H1 (cell line): ENCODE data around the gene CALY. TPM values are rescaled to one million over a fixed set of nuclear protein-coding genes. Genes with fewer than 3 reads are reported as not detected.

Experiments
- CTCF ChIA-PET: fragments of 300-600 bp; sonication (Branson Sonifier 250); formaldehyde crosslinking; loops from one replicate; lab custom pipeline; 2021; ENCODE audit not compliant: partially characterized antibody; lab: Charles Lee
- POLR2A ChIA-PET: fragments of 300-600 bp; sonication (Branson Sonifier 250); formaldehyde crosslinking; loops from one replicate; lab custom pipeline; 2021; ENCODE audit warnings: inconsistent platforms; ENCODE audit not compliant: partially characterized antibody; lab: Charles Lee
- DNase-seq, 2 experiments: peaks; one replicate each; pipeline versions ENCODE4 v3.0.0 to v3.0.0-alpha.2; 2010 to 2022; ENCODE audit warnings: low spot score in 2 of 2, low read depth in 1 of 2, mixed read lengths in 1 of 2
- FAIRE-seq: peaks from 2 replicates; lab custom pipeline; 2011; peaks lifted over from hg19 to GRCh38; lab: Jason Lieb, UNC
- H2AFZ ChIP-seq: 2 replicates; pipeline ENCODE4 v1.8.1; 2012; ENCODE audit warnings: low read length, inconsistent platforms
- H2AK5ac ChIP-seq: 2 replicates; pipeline ENCODE4 v1.6.1; 2013; ENCODE audit warnings: low read depth, low read length
- H2BK120ac ChIP-seq: replicated peaks from 2 replicates; pipeline ENCODE3; 2013; ENCODE audit warnings: low read depth, low read length, inconsistent platforms
- H2BK12ac ChIP-seq: 2 replicates; pipeline ENCODE4 v1.6.1; 2013; ENCODE audit warnings: low read depth, low read length
- H2BK15ac ChIP-seq: 2 replicates; pipeline ENCODE4 v1.6.1; 2013; ENCODE audit warnings: low read length
- H2BK20ac ChIP-seq: 2 replicates; pipeline ENCODE4 v1.6.1; 2013; ENCODE audit warnings: low read length
- H2BK5ac ChIP-seq: 2 replicates; pipeline ENCODE4 v1.6.1; 2013; ENCODE audit warnings: low read depth, low read length
- H3K14ac ChIP-seq: 2 replicates; pipeline ENCODE4 v1.6.1; 2013; ENCODE audit warnings: inconsistent platforms; ENCODE audit not compliant: insufficient read length
- H3K18ac ChIP-seq: 2 replicates; pipeline ENCODE4 v1.6.1; 2013; ENCODE audit warnings: low read length; ENCODE audit errors: extremely low read depth
- H3K23ac ChIP-seq: 2 replicates; pipeline ENCODE4 v1.6.1; 2013; ENCODE audit warnings: inconsistent platforms; ENCODE audit not compliant: insufficient read length
- H3K23me2 ChIP-seq: 2 replicates; pipeline ENCODE4 v1.6.1; 2013; ENCODE audit warnings: low read depth, low read length
- H3K27ac ChIP-seq: 2 replicates; pipeline ENCODE4 v1.6.1; 2011; ENCODE audit warnings: low read depth, low read length, inconsistent platforms
- H3K27me3 ChIP-seq, 4 experiments: replicated peaks in 1 of 4; 1 replicate in 1 of 4; 2 replicates in 3 of 4; pipeline versions ENCODE4 v1.6.1 to v1.8.1; 2011 to 2013; ENCODE audit warnings: low read length in 3 of 4, mild to moderate bottlenecking in 3 of 4, inconsistent platforms in 2 of 4, mixed read lengths in 2 of 4, moderate library complexity in 1 of 4; ENCODE audit not compliant: control insufficient read depth in 3 of 4, insufficient read depth in 3 of 4; ENCODE audit errors: extremely low read depth in 1 of 4
- H3K36me3 ChIP-seq, 4 experiments: 2 replicates each; pipeline versions ENCODE4 v1.6.1 to v1.8.1; 2011 to 2013; ENCODE audit warnings: mild to moderate bottlenecking in 4 of 4, low read length in 3 of 4, moderate library complexity in 2 of 4, control low read depth in 1 of 4, inconsistent platforms in 1 of 4; ENCODE audit not compliant: insufficient read depth in 4 of 4, control insufficient read depth in 2 of 4
- H3K4ac ChIP-seq: replicated peaks from 2 replicates; pipeline ENCODE3; 2013; ENCODE audit warnings: low read length, low read depth, mixed read lengths, inconsistent platforms; ENCODE audit not compliant: insufficient read length
- H3K4me1 ChIP-seq, 4 experiments: replicated peaks in 1 of 4; 1 replicate in 1 of 4; 2 replicates in 3 of 4; pipeline versions ENCODE4 v1.6.1 to v1.8.1; 2011 to 2013; ENCODE audit warnings: low read length in 3 of 4, inconsistent platforms in 2 of 4, mixed read lengths in 1 of 4; ENCODE audit not compliant: insufficient read depth in 4 of 4, control insufficient read depth in 3 of 4
- H3K4me2 ChIP-seq, 2 experiments: 2 replicates each; pipeline versions ENCODE4 v1.6.1 to v1.8.1; 2011 to 2013; ENCODE audit warnings: low read depth in 2 of 2, low read length in 2 of 2, control low read depth in 1 of 2, inconsistent platforms in 1 of 2, mild to moderate bottlenecking in 1 of 2; ENCODE audit not compliant: insufficient read depth in 1 of 2
- H3K4me3 ChIP-seq, 4 experiments: fragments of 200-600, 300-600 bp in 1 of 4; sonication (generic), shearing (Covaris generic), sonication (Bioruptor Twin) in 1 of 4; 2 replicates each; pipeline versions ENCODE4 v1.5.1 to v1.8.1; 2011 to 2016; ENCODE audit warnings: low read length in 4 of 4, low read depth in 3 of 4, control low read depth in 2 of 4, inconsistent platforms in 2 of 4, mild to moderate bottlenecking in 2 of 4, mixed read lengths in 1 of 4, moderate library complexity in 1 of 4; ENCODE audit not compliant: insufficient read depth in 2 of 4; ENCODE audit errors: extremely low read depth in 1 of 4
- H3K56ac ChIP-seq: replicated peaks from 2 replicates; pipeline ENCODE3; 2013; ENCODE audit warnings: low read depth, mild to moderate bottlenecking, mixed read lengths, low read length, inconsistent platforms; ENCODE audit not compliant: insufficient read length
- H3K79me1 ChIP-seq: 2 replicates; pipeline ENCODE4 v1.6.1; 2013; ENCODE audit warnings: low read depth, low read length, control low read depth
- H3K79me2 ChIP-seq, 2 experiments: 2 replicates each; pipeline versions ENCODE4 v1.6.1 to v1.8.1; 2012 to 2013; ENCODE audit warnings: low read length in 2 of 2, mild to moderate bottlenecking in 2 of 2, inconsistent platforms in 1 of 2; ENCODE audit not compliant: insufficient read depth in 2 of 2, control insufficient read depth in 1 of 2
- H3K9ac ChIP-seq, 4 experiments: replicated peaks in 1 of 4; 1 replicate in 1 of 4; 2 replicates in 3 of 4; pipeline versions ENCODE4 v1.6.1 to v1.8.1; 2011 to 2013; ENCODE audit warnings: low read depth in 3 of 4, low read length in 3 of 4, control low read depth in 2 of 4, mild to moderate bottlenecking in 2 of 4, moderate library complexity in 2 of 4, inconsistent platforms in 1 of 4; ENCODE audit errors: extremely low read depth in 1 of 4
- H3K9me3 ChIP-seq, 2 experiments: 2 replicates each; pipeline versions ENCODE4 v1.6.1 to v1.8.1; 2012 to 2013; ENCODE audit warnings: mild to moderate bottlenecking in 2 of 2, moderate library complexity in 2 of 2, control low read depth in 1 of 2, inconsistent platforms in 1 of 2, low read depth in 1 of 2, low read length in 1 of 2, mixed read lengths in 1 of 2; ENCODE audit not compliant: insufficient read depth in 2 of 2
- H4K20me1 ChIP-seq, 2 experiments: replicated peaks in 1 of 2; 2 replicates each; pipeline versions ENCODE3 to v1.8.1; 2011 to 2013; ENCODE audit warnings: inconsistent platforms in 2 of 2, low read length in 2 of 2, mild to moderate bottlenecking in 1 of 2; ENCODE audit not compliant: insufficient read depth in 2 of 2, control insufficient read depth in 1 of 2
- H4K5ac ChIP-seq: 2 replicates; pipeline ENCODE4 v1.6.1; 2013; ENCODE audit warnings: low read length, low read depth, mixed read lengths, inconsistent platforms; ENCODE audit not compliant: insufficient read length
- H4K8ac ChIP-seq: 2 replicates; pipeline ENCODE4 v1.8.0; 2013; ENCODE audit warnings: mild to moderate bottlenecking, moderate library complexity, low read length, inconsistent platforms; ENCODE audit not compliant: insufficient read depth; ENCODE audit errors: extremely low read depth
- H4K91ac ChIP-seq: replicated peaks from 2 replicates; pipeline ENCODE3; 2013; ENCODE audit warnings: low read length, mixed read lengths, inconsistent platforms; ENCODE audit not compliant: insufficient read length
- ASH2L ChIP-seq: fragments of 200-600, 300-600 bp; sonication (generic); IDR thresholded peaks from one replicate; pipeline ENCODE4 v1.7.1; 2017; ENCODE audit warnings: low read length
- GABPA ChIP-seq: IDR thresholded peaks from 2 replicates; pipeline ENCODE4 v1.6.1; 2011; ENCODE audit warnings: mild to moderate bottlenecking, low read length, moderate library complexity, borderline replicate concordance; ENCODE audit not compliant: insufficient read depth
- KDM5A ChIP-seq: fragments of 200-600 bp; IDR thresholded peaks from 2 replicates; pipeline ENCODE4 v1.7.1; 2012; ENCODE audit warnings: mild to moderate bottlenecking, low read length, inconsistent platforms, mixed read lengths
- POLR2A ChIP-seq, 2 experiments: IDR thresholded peaks; 1 replicate in 1 of 2; 2 replicates in 1 of 2; pipeline ENCODE4 v1.6.1; 2011; ENCODE audit warnings: low read depth in 2 of 2, low read length in 2 of 2, mild to moderate bottlenecking in 2 of 2; ENCODE audit errors: control extremely low read depth in 1 of 2
- TBP ChIP-seq: IDR thresholded peaks from 2 replicates; pipeline ENCODE4 v1.6.1; 2011; ENCODE audit warnings: low read depth, low read length, improper control_type of control experiment
- TCF12 ChIP-seq: IDR thresholded peaks from 2 replicates; pipeline ENCODE4 v1.6.1; 2011; ENCODE audit warnings: low read depth, mild to moderate bottlenecking, low read length
- WGBS, 2 experiments: shearing (Covaris generic) in 1 of 2; methylation state at CpG; one replicate each; pipeline versions ENCODE4 v1.1.6 to v1.1.7; 2013 to 2015; ENCODE audit warnings: low lambda C conversion rate in 2 of 2, mixed read lengths in 2 of 2, inconsistent platforms in 1 of 2, low coverage in 1 of 2, missing lambda C conversion rate in 1 of 2; ENCODE audit not compliant: insufficient replicate concordance in 2 of 2, insufficient coverage in 1 of 2, insufficient read length in 1 of 2; ENCODE audit errors: extremely low coverage in 1 of 2, missing lambda C conversion rate in 1 of 2; 5-methylcytosine and 5-hydroxymethylcytosine counted together
- polyA plus RNA-seq, 7 experiments: library from polyadenylated mRNA; depleted of rRNA in 3 of 7; stranded (reverse) in 5 of 7; unstranded in 2 of 7; fragments of >200 nt in 5 of 7; fragments of 200-250 nt in 2 of 7; gene quantifications; 1 replicate in 5 of 7; 2 replicates in 1 of 7; 4 replicates in 1 of 7; pipeline versions ENCODE4 v1.2.1 to v1.2.3, GENCODE V29; 2011 to 2013; ENCODE audit warnings: missing spikeins in 2 of 7, mixed read lengths in 2 of 7
- total RNA-seq: library from RNA; stranded (reverse); fragmentation: NEBNext Ultra II Directional; extraction: Animal tissue kit (Norgen Biotek cat#: 25700); gene quantifications from 2 replicates; pipeline ENCODE4 v1.2.1, GENCODE V29; 2021

Gene CALY
- total and polyA plus RNA-seq, 2 of the 8 experiments (the other 6 are each of a cell fraction or from before 2014, with no cell fraction given) = 1.3 to 1.5 TPM

DNA sequence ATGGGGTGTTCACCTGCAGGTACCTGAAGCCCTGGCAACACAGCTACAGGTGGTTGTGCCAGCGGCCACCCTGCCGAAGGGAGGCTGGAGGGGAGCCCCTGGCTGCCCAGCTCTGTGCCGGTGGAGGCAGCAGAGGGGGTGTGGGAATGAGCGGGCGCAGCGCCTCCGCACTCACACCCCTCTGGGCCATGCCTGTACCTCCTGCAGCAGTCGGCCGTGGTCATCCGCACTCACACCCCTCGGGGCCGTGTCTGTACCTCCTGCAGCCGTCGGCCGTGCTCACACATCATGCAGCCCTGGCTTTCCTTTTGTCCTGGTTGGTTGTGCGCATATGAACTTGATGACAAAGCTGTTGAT, 26.3 kb downstream of the CALY start:
- Histone ChIP-seq H2BK120ac (no peak overlapping the region), H3K4me2 (no peak overlapping the region), H3K27me3 (no peaks in the 10 kb centered on the region), H2BK15ac (no peak overlapping the region), H3K56ac (no peak overlapping the region), H3K23me2 (peaks cover 9% of the 10 kb centered on the region; the same call in 1 of the 2 replicates), H2BK20ac (no peak overlapping the region), H2AFZ (no peak overlapping the region), H3K27ac (no peak overlapping the region), H4K20me1 (peaks cover 5 to 12% of the 10 kb centered on the region in 2 experiments), H3K4ac (no peak overlapping the region), H3K9me3 (no peaks in the 10 kb centered on the region), H3K9ac (no peak overlapping the region), H3K4me1 (peaks cover 0 to 6% (median 4%) of the 10 kb centered on the region in 4 experiments; a peak in 4 of 7 replicates), H3K36me3 (peaks cover 4 to 22% (median 6%) of the 10 kb centered on the region in 4 experiments; a peak in 7 of 8 replicates), H3K18ac (no peak overlapping the region), H3K79me2 (peaks cover 3 to 27% of the 10 kb centered on the region in 2 experiments; a peak in 3 of 4 replicates), H2BK12ac (no peak overlapping the region), H4K8ac (no peak overlapping the region), H3K23ac (no peak overlapping the region), H3K4me3 (no peak overlapping the region), H2AK5ac (no peak overlapping the region), H2BK5ac (no peak overlapping the region), H4K5ac (no peak overlapping the region), H3K14ac (no peak overlapping the region), H3K79me1 (peaks cover 20% of the 10 kb centered on the region), H4K91ac (no peak overlapping the region)
- FAIRE-seq = no peak
- DNase-seq = no peak
- no peak for TF ChIP-seq GABPA
- TF ChIP-seq ASH2L = no peak
- no peak for TF ChIP-seq KDM5A
- no peak for TF ChIP-seq TBP
- no peak for TF ChIP-seq TCF12
- no peak for TF ChIP-seq POLR2A (IDR thresholded peaks at IDR 0.05; ENCODE audit: control extremely low read depth in 1 of 2, low read depth in 2 of 2, low read length in 2 of 2)
- WGBS, 2 experiments = 96% methylated on average over 16 of the region's 16 CpGs; no CpG with 5 or more reads in 1 of the 2 experiments
- ChIA-PET CTCF (interaction anchor here (0.7 to 1.1 kb wide), 4 partner anchors 8 to 41 kb away, joined by 3 to 5 read pairs (median 4); no protein-coding TSS in a partner anchor), POLR2A (interaction anchor here (0.6 to 1.6 kb wide), 3 partner anchors 12 to 36 kb away, joined by 3 to 7 read pairs (median 6); no protein-coding TSS in a partner anchor)
